GM18867 (cell line): Measurements from ENCODE around the gene CA10.

Experiments
- ATAC-seq: cut with Tn5 transposase; IDR thresholded peaks from one replicate; pipeline ENCODE4 v1.9.1; 2021; ENCODE audit warnings: mild to moderate bottlenecking, moderate library complexity; ENCODE audit not compliant: unreplicated experiment

The CA10 gene

GRCh38 chr17:52158450-52159042 lies at the start of gene CA10:
Gene CA10 (minus strand): TSS chr17:52158714.
- ATAC-seq, result no peak

DNA sequence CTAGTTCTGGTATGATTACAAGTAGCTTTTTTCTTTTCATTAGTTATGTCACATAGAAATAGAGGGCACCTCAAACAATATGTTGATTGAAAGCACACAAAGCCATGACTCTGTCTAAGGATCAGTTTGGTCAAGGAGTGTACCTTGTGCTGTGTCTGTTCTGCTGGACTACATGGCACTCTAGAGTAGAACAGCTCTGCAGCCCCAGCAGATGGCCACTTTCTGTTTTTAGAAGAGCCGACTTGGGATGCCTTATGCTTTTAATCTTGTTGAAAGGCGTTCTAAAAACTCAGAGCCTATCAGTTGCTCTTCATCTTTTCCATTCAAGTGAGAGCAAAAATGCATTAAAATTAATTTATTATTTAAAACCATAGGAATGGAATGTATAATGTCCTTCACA lies 49.3 kb upstream of the CA10 start:
- no peak for ATAC-seq

GRCh38 chr17:52202520-52203080 lies 44.1 kb upstream of the CA10 start:
- ATAC-seq, result peak; percentile 77

GRCh38 chr17:52201767-52202519 lies 43.4 kb upstream of the CA10 start:
- ATAC-seq, result peak; percentile 67

DNA sequence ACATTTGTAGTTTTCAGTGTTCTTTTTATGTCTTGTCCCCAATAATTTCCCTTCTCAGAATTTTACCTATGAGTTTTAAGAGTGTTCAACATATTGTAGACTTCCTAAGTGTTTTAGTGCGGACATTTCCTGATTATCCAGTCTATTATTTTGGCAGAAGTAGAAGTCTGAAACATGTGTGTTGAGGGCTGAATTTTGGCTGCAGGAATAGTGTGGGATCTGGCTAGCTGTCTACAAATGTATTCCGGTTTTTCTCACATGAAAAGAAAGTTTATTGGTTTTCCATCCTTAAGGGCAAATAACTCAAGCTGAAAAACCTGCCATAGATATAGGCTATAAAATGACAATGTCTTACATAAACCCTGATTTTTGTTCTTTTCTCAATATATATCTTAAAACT lies 33.0 kb upstream of the CA10 start:
- no peak for ATAC-seq

GRCh38 chr17:52181782-52182181 lies 23.3 kb upstream of the CA10 start:
- ATAC-seq, result no peak

- no peak for ATAC-seq
Measured at GRCh38 chr17:52178012-52178411, 19.5 kb upstream of the CA10 start.

DNA sequence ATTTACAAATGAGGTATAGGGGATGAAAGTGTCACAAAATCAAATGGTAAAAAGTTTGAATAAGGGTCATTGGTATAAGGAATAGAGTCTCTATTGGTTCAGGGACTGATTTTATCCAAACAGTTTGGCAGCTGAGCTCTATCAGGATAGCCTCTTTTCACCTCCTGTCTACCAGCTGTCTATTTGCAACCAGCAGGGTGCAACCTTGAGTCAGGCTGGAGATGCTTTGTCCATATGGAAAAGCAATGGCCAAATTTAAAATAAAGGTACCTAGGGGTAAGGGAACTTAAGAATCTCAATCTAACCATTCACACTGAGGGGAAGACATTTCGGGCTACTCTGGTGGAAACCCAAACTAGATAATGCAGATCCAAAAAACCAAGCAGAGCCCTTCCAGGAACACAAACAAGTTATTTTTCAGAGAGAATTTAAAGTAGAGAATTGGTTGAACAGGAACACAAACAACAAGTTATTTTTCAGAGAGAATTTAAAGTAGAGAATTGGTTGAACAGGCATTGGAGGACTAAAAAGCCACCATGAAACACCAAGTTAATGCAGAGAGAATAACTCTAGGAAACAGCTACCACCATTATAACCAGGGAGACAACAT lies 12.6 kb upstream of the CA10 start:
- ATAC-seq, result no peak

- ATAC-seq, result no peak
Measured at GRCh38 chr17:52160136-52160567, 1.6 kb upstream of the CA10 start.

DNA sequence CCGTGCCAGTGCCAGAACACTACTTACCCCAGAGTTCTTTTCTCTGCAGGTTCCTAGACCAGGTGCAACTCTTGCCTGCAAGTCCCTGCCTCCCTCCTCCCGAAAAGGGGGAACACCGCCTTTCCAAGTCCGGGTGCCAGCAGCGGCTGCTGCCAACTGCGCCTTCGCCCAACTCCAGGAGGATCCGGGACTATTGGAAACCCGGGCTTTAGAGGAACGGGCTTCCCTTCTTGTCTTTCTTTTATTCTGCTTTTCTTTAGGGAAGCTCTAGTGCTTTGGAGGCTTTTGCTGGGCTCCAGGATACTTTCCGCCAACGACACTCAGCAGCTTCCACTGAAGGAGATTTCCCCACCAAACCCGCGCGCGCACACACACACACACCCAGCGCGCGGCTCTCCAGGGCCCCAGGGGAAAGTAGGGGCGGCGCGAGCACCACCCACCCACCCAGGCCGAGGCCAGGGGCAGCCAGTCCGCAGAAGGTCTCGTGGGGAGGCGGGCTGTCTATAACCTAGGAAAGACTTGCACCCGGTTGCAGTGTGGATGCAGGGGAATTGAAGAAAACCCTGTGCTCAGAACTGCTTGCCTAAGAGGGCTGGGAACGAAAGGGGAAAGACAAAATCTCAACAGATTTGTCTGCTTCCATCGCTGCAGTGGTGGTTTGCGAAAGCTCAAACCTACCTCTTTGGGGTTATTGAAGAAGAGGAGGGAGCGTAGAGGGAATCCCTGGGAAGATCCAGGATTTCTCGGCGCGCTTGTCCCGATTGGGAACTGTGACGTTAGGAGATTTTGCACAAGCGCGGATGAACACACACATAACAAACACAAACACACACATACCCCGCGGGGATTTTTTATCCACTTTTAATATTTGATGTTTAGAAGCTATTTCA lies 977 bp upstream of the CA10 start:
- ATAC-seq, result no peak

- no peak for ATAC-seq
Measured at GRCh38 chr17:52157603-52158449, 688 bp downstream of the CA10 start.

GRCh38 chr17:52156576-52157570 lies 1.6 kb downstream of the CA10 start:
- no peak for ATAC-seq

DNA sequence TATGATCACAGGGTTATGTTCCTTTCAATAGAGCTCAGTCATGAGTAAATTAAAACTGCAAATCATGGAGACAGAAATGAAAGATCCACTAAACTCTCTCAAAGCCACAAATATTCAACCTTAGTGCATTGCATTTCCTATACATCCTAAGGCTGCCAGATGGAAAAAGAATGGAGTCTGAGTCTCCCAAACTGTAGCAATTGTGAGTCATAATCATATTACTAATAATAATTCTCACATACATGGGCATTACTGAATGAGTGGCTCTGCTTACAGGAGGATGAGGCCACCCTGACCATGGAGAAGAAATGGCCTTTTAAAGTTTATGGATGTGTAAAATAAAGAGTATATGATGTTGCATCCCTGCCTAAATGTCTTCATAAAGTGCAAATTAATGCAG lies 3.2 kb downstream of the CA10 start:
- ATAC-seq, result no peak

DNA sequence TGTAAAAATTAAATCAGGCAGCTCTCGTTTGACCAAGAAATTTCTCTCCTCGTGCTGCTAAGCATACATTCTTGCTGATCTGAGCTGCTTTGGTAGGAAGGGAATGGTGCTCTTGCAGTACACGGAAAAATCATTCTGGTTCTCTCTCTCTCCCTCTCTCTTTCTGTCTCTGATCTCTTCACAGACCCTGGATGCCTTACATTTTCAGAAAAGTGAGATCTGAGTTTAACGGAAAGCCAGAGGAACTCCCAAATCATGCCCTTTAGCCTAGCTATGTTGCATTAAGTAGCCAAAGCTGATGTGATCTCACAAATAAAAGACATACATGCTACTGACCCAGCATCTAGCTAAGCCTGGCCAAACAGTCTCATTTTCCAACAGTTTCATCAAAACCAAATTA lies 4.0 kb downstream of the CA10 start:
- no peak for ATAC-seq

GRCh38 chr17:52150935-52151334 lies 7.6 kb downstream of the CA10 start:
- no peak for ATAC-seq

DNA sequence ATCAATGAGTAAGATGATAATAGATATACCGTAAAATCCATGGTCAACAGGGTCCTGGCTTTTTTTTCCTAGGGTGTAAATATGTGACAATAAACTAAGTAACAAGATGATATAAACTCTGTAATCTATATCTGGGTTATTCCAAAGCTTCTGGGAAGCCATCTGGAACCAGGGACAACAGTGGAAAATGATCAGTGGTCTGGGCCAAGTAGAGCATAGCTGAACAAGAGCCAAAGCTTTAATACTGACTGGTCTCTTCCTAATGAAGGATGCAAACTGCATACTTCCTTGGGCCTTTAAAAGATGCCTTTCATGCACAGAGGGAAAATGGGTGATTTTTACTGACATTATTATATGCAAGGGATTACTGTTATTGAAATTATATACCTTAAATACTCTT lies 8.9 kb downstream of the CA10 start:
- ATAC-seq, result no peak

DNA sequence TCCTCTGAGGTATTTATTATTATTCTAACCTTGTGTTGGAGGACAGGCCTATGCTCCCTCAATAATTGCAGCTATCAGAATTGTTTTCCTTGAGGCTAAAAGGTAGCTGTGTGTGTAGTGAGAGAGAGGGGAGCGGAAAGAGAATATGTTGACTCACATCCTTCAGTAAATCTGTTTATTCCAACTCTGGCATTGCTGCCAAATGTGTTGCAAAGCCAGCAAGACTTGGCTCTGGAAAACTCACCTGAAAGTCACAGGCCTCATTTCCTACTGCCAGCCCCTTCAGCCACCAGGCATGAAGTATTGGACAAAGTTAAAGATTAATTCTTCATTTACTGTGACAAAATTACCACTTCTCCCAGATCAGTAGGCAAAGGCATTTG lies 9.6 kb downstream of the CA10 start:
- no peak for ATAC-seq

DNA sequence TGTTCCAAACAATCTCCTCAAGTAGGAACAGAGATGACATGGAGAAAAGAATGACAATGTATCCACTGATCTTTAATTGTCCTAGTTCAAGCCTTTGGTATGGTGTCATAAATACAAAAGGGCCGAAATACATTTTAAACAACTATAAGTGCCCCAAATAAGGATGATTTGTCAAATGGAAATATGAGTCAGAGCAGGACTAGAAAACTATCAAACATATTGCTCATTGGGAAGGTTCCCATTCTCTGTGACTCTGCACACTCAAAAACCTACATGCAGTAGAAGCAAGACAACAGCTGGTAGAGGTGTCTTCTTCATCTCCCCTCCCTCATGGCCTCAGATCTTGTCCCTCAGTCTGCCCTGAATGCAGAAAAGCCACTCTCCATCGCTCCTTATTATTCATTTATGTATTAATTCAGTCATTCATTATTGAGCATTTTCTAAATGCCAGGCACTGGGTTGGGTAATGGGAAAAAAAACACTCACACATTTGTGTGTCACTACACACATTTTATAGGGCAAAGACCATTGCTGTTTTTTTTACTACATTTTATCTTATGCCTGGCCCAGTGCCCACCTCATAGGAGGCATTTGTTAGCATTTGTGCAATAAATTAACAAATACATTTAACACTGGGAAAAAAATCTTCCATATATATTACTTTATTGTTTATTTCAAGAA lies 10.1 kb downstream of the CA10 start:
- ATAC-seq, result peak; percentile 9
